SU-DHL-6 (cell line): ENCODE data around the gene CCL7.

Experiments
- H2AFZ ChIP-seq: fragments of 200-600 bp; sonication (generic); 2 replicates; pipeline ENCODE4 v1.6.1; 2014; ENCODE audit warnings: low read depth, mild to moderate bottlenecking, moderate library complexity, mixed read lengths, antibody characterized with exemption, low read length; ENCODE audit not compliant: severe bottlenecking
- H3F3A ChIP-seq: fragments of 200-600 bp; shearing (Covaris generic); 2 replicates; pipeline ENCODE4 v1.6.0; 2016; ENCODE audit warnings: antibody characterized with exemption, mild to moderate bottlenecking; ENCODE audit not compliant: insufficient read depth
- H3K27ac ChIP-seq: fragments of 200-600 bp; sonication (generic); 2 replicates; pipeline ENCODE4 v1.5.1; 2016; ENCODE audit warnings: low read depth, mild to moderate bottlenecking, low read length, moderate library complexity, mixed read lengths
- H3K27me3 ChIP-seq: fragments of 200-600 bp; sonication (generic), shearing (Covaris generic); 2 replicates; pipeline ENCODE4 v1.6.0; 2014; ENCODE audit warnings: mild to moderate bottlenecking, low read length
- H3K36me3 ChIP-seq: fragments of 200-600 bp; sonication (generic); 2 replicates; pipeline ENCODE4 v1.6.1; 2014; ENCODE audit warnings: mild to moderate bottlenecking, low read length, mixed read lengths
- H3K4me2 ChIP-seq: fragments of 300-600, 200-600 bp; shearing (Covaris generic), sonication (generic); 2 replicates; pipeline ENCODE4 v1.6.0; 2014; ENCODE audit warnings: low read length, low read depth, mild to moderate bottlenecking; ENCODE audit not compliant: poor library complexity, severe bottlenecking
- H3K4me3 ChIP-seq: fragments of 200-600 bp; sonication (generic); 2 replicates; pipeline ENCODE4 v1.5.1; 2014; ENCODE audit warnings: antibody characterized with exemption, low read length, mild to moderate bottlenecking, mixed read lengths; ENCODE audit not compliant: insufficient read depth, poor library complexity, severe bottlenecking
- H3K79me2 ChIP-seq: fragments of 200-600 bp; sonication (generic); 2 replicates; pipeline ENCODE4 v1.6.1; 2014; ENCODE audit warnings: mild to moderate bottlenecking, low read length, moderate library complexity; ENCODE audit not compliant: insufficient read depth
- H3K9ac ChIP-seq: fragments of 200-600 bp; sonication (generic); 2 replicates; pipeline ENCODE4 v1.7.0; 2014; ENCODE audit warnings: mild to moderate bottlenecking, low read length
- H3K9me2 ChIP-seq: fragments of 200-600 bp; sonication (generic); replicated peaks from 2 replicates; pipeline ENCODE4 v1.6.1; 2014; ENCODE audit warnings: low read length; ENCODE audit not compliant: insufficient read depth
- H3K9me3 ChIP-seq: fragments of 200-600 bp; sonication (generic); 2 replicates; pipeline ENCODE4 v1.6.1; 2014; ENCODE audit warnings: low read length, mixed read lengths; ENCODE audit not compliant: insufficient read depth
- H4K20me1 ChIP-seq: fragments of 200-600 bp; sonication (generic); 2 replicates; pipeline ENCODE4 v1.6.1; 2014; ENCODE audit warnings: low read depth, mild to moderate bottlenecking, antibody characterized with exemption, low read length, moderate library complexity, mixed read lengths
- EZH2phosphoT487 ChIP-seq: fragments of 200-600 bp; sonication (generic), shearing (Covaris generic); conservative IDR thresholded peaks from 2 replicates; pipeline ENCODE4 v1.6.1; 2018; ENCODE audit warnings: mild to moderate bottlenecking, antibody characterized with exemption, low read length, moderate library complexity, mixed read lengths
- TF ChIP-seq, protein P1 (sequence below): fragments of 200-600 bp; sonication (generic); IDR thresholded peaks from one replicate; pipeline ENCODE4 v1.5.1; 2017; ENCODE audit warnings: antibody characterized with exemption, mild to moderate bottlenecking, low read length, moderate library complexity; ENCODE audit not compliant: insufficient read depth, poor library complexity, severe bottlenecking

The CCL7 gene

DNA sequence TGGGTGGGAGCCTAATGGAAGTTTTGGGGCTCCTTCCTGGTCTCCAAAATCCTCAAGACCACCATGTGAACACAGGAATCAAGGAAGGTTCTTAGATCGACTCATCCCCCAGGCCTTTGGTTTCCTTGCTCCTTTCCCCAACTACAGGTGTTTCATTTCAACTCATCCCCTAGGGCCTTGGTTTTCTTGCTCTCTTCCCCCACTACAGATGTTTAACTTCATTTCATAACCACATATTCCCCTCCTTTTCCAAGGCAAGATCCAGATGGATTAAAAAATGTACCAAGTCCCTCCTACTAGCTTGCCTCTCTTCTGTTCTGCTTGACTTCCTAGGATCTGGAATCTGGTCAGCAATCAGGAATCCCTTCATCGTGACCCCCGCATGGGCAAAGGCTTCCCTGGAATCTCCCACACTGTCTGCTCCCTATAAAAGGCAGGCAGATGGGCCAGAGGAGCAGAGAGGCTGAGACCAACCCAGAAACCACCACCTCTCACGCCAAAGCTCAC, 15.3 kb downstream of the CCL7 start, which contains the start of gene CCL11:
CCL11 (plus strand) TSS at position 457 of the 507 bp plus-strand sequence. CDS start 67 bp downstream, outside the sequence.
- Histone ChIP-seq H3K27ac (no peak within 1 kb of the TSS), H2AFZ (no peak within 1 kb of the TSS), H3K4me3 (no peak within 1 kb of the TSS), H3K79me2 (no peaks in the 10 kb centered on the region), H3F3A (no peaks in the 10 kb centered on the region), H3K9me3 (no peaks in the 10 kb centered on the region), H3K36me3 (no peaks in the 10 kb centered on the region), H3K4me2 (no peak within 1 kb of the TSS), H3K27me3 (no peaks in the 10 kb centered on the region), H3K9ac (no peak within 1 kb of the TSS), H4K20me1 (no peaks in the 10 kb centered on the region), H3K9me2 (no peaks in the 10 kb centered on the region)
- TF ChIP-seq, protein P1, sequence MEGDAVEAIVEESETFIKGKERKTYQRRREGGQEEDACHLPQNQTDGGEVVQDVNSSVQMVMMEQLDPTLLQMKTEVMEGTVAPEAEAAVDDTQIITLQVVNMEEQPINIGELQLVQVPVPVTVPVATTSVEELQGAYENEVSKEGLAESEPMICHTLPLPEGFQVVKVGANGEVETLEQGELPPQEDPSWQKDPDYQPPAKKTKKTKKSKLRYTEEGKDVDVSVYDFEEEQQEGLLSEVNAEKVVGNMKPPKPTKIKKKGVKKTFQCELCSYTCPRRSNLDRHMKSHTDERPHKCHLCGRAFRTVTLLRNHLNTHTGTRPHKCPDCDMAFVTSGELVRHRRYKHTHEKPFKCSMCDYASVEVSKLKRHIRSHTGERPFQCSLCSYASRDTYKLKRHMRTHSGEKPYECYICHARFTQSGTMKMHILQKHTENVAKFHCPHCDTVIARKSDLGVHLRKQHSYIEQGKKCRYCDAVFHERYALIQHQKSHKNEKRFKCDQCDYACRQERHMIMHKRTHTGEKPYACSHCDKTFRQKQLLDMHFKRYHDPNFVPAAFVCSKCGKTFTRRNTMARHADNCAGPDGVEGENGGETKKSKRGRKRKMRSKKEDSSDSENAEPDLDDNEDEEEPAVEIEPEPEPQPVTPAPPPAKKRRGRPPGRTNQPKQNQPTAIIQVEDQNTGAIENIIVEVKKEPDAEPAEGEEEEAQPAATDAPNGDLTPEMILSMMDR = no peak
- no peak for TF ChIP-seq EZH2phosphoT487

DNA sequence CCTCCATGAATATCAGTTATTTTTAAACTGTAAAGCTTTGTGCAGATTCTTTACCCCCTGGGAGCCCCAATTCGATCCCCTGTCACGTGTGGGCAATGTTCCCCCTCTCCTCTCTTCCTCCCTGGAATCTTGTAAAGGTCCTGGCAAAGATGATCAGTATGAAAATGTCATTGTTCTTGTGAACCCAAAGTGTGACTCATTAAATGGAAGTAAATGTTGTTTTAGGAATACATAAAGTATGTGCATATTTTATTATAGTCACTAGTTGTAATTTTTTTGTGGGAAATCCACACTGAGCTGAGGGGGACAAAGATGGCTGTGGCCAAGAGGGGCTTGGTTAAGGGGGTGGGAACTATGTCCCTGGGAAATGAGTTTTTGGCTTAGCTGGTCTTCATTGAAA, 17.9 kb downstream of the CCL7 start:
- Histone ChIP-seq H3K4me3 (no peak overlapping the region), H3K27me3 (no peaks in the 10 kb centered on the region), H2AFZ (no peak overlapping the region), H3K4me2 (no peak overlapping the region), H3K9me3 (no peaks in the 10 kb centered on the region), H4K20me1 (no peaks in the 10 kb centered on the region), H3K36me3 (no peaks in the 10 kb centered on the region), H3F3A (no peaks in the 10 kb centered on the region), H3K79me2 (no peaks in the 10 kb centered on the region), H3K27ac (no peak overlapping the region), H3K9ac (no peak overlapping the region), H3K9me2 (no peaks in the 10 kb centered on the region)
- TF ChIP-seq, protein P1 = no peak

GRCh38 chr17:34290586-34290985, 20.6 kb downstream of the CCL7 start:
- no peak overlapping the region for H3K4me2 ChIP-seq
- H3F3A ChIP-seq = no peaks in the 10 kb centered on the region
- H3K9me3 ChIP-seq = no peaks in the 10 kb centered on the region
- H3K27me3 ChIP-seq = no peaks in the 10 kb centered on the region
- H3K79me2 ChIP-seq = no peaks in the 10 kb centered on the region
- H3K9me2 ChIP-seq = no peaks in the 10 kb centered on the region
- H3K27ac ChIP-seq = no peak overlapping the region
- no peaks in the 10 kb centered on the region for H4K20me1 ChIP-seq
- TF ChIP-seq, protein P1 = no peak
- no peak for TF ChIP-seq EZH2phosphoT487
- H3K9ac ChIP-seq = no peak overlapping the region
- no peaks in the 10 kb centered on the region for H3K36me3 ChIP-seq
- no peak overlapping the region for H3K4me3 ChIP-seq
- H2AFZ ChIP-seq = no peak overlapping the region
